ENCODE data around the gene LOXL1.

Gene LOXL1, protein sequence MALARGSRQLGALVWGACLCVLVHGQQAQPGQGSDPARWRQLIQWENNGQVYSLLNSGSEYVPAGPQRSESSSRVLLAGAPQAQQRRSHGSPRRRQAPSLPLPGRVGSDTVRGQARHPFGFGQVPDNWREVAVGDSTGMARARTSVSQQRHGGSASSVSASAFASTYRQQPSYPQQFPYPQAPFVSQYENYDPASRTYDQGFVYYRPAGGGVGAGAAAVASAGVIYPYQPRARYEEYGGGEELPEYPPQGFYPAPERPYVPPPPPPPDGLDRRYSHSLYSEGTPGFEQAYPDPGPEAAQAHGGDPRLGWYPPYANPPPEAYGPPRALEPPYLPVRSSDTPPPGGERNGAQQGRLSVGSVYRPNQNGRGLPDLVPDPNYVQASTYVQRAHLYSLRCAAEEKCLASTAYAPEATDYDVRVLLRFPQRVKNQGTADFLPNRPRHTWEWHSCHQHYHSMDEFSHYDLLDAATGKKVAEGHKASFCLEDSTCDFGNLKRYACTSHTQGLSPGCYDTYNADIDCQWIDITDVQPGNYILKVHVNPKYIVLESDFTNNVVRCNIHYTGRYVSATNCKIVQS

GRCh38 chr15:73926219-73927002 lies at the start of gene LOXL1:
TSS of gene LOXL1 (plus strand) at chr15:73926462. CDS start at chr15:73926784, 322 bp downstream.
- DNase-seq: no peak

- DNase-seq: no peak
Measured at GRCh38 chr15:73879426-73879825, 46.8 kb upstream of the LOXL1 start.

DNA sequence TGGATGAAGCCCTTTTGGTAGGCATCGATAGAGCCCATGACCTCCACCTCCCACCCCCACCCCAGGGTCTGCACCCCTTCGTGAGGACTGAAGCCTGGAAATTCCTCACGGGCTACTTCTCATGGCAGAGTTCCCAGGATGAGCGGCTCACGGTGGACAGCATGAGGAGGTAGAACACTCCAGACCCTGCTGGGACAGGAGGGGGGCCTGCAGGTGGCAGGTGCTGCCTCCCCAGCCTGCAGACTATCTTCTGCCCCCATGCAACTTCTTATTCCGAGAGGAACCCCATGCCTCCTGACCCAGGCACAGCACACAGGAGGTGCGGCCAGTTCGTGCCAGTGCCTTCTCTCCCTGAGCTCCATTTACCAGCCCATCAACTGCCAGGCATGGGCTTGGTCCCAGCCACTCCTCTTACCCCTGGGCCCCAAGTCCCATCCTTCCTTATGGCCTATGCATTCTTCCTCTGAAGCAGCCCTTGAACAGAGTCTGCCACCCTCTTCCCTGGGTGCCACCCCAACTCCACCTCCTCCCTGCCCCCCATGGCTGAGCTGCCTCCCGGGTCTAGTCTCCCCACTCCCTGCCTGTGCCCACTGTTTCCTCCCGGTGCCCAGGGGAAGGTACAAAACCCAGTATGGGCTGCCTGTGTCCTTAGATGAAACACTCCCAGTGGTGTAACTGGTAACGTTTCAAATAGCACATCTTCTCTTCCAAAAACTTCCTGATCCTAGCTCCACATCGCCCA lies 44.5 kb upstream of the LOXL1 start:
- no peak for DNase-seq

- no peak for DNase-seq
Measured at GRCh38 chr15:73882761-73883419, 43.4 kb upstream of the LOXL1 start.

GRCh38 chr15:73884159-73884558 lies 42.1 kb upstream of the LOXL1 start:
- no peak for DNase-seq

DNA sequence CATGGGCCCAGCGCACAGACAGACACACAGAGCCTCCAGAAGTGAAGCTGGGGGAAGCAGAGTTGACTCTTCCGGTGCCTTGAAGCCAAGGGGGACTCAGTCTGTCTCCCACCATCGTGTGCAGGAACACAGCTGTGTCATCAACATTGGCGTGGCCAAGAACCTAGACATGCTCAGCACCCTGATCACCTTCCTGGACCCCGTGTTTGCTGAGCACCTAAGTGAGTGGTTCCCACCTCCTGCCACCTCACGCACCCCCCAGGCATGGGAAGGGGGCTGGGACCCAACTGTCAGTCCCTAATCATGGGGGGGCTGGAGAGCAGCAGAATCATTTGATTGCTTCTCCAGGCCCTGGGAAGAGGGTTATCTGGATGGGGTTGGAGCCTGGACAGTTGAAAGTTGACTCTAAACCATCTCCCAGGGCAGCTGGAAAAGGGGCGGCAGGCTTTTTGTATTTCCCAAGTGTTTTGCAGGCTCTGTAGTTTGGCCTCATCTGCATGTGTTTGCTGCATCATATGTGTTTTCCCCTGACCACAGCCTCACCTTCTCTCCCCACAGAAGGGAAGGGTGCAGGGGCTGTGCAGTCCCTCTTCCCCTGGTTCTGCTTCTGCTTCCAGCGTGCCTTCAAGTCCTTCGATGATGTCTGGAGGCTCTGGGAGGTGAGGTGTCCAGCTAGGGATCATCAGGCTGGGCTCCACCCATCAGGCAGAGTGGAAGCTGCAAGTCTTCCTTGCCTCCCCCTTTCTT lies 40.1 kb upstream of the LOXL1 start:
- DNase-seq: no peak

DNA sequence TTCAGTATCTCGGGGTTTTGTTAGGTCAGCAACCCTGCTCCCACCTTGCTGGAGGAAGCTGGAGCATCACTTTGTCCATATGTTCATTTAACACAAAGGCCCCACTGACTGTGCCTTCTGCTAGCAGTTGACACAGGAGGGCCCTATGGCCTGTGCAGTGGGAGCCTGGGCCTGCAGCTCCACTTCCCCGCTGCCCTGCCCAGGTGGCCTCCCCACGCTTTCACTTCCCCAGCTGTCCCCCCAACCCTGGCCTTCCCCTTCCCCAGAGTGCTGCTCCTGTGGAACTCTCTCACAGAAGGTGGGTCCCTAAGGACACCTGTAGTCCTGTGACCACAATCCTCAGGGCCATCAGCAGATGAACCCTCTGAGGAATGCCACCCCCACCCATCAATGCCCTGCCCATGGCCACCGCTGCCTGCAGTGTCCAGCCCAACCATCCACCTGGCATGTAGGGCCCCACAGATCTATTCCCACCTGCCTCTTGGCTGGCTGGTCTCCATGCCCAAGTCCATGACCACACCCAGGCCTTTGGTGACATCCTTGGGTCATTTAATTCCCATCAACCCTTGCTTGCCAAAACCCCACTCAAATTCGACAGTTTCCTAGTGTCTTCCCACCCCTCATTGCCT lies 39.4 kb upstream of the LOXL1 start:
- DNase-seq: no peak

GRCh38 chr15:73887481-73887880 lies 38.8 kb upstream of the LOXL1 start:
- no peak for DNase-seq

DNA sequence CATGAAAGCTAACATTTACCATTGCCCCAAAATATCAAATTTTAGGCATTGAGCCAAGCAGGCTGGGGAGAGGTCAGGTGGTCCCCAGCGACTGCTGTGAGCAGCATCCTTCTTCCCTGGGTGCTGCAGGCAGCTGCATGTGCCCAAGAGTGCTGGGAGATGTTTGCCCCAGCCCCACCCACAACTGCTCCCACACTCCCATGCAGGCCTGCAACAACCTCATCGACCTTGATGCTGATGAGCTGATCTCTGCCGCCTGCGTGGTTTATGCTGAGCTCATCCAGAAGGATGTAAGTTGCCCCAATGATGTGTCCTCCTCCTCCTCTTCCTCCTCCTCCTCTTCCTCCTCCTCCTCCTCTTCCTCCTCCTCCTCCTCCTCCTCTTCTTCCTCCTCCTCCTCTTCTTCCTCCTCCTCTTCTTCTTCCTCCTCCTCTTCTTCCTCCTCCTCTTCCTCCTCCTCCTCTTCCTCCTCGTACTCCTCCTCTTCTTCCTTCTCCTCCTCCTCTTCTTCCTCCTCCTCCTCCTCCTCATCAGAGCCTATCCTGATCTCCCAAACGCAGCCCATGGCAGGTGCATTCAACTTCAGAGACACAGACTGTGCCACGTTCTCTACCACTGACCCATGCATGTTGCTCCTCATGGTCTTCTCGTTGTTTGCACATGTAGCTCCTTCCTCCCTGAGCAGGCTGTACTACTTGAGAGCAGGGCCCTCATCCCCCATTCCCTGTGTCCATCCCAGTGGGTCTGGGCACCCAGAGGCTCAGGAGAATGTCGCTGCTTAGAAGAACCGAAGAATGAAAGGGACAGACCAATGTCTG lies 37.8 kb upstream of the LOXL1 start:
- no peak for DNase-seq

DNA sequence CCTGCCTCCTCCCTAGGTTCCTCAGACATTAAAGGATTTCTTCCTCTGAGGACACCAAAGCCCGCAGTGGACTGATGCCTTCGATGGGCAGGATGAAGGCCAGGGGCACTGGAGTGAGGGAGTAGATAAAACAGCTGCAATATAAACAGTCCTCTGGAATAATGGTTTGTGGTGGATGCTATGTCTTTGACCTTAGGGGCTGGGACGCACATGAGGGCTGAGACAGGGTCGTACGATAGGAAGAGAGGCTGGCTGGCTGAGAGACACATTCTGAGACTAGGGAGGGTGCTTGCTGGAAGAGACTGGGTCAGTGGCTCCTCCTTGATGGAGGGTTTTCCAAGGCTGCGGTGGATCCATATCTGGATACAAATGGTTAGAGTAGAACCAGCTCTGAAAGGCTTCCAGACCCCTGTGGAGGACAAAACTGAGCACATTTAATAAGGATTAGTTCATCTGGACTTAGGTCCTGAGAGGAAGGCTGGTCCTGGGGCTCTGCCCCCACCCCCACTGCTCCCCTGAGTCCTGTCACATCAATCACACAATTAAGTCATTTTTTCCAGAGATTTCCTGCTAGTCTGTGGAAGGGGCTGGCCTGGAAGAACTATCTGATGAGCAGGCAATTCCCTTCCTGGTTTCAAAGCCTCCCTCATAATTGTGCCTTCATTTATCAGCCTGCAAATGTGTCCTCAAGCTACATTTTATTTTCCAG lies 37.1 kb upstream of the LOXL1 start:
- DNase-seq: no peak

DNA sequence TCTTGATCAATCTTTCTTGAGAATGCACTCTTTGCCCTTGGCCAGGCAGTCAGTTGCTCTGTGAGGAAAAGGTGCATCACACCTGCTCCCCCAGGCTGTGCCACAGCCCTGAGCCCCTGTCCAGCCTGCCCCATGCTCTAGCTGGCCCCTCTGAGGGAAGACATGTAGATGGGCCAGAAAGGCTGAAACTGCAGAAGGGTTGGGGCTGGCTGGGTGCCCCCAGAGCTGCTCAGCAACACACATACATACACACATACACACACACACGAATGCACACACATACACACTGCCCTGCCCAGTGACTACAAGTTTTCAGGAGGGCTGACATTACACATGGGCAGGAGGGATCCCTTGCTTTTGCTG lies 36.5 kb upstream of the LOXL1 start:
- no peak for DNase-seq

DNA sequence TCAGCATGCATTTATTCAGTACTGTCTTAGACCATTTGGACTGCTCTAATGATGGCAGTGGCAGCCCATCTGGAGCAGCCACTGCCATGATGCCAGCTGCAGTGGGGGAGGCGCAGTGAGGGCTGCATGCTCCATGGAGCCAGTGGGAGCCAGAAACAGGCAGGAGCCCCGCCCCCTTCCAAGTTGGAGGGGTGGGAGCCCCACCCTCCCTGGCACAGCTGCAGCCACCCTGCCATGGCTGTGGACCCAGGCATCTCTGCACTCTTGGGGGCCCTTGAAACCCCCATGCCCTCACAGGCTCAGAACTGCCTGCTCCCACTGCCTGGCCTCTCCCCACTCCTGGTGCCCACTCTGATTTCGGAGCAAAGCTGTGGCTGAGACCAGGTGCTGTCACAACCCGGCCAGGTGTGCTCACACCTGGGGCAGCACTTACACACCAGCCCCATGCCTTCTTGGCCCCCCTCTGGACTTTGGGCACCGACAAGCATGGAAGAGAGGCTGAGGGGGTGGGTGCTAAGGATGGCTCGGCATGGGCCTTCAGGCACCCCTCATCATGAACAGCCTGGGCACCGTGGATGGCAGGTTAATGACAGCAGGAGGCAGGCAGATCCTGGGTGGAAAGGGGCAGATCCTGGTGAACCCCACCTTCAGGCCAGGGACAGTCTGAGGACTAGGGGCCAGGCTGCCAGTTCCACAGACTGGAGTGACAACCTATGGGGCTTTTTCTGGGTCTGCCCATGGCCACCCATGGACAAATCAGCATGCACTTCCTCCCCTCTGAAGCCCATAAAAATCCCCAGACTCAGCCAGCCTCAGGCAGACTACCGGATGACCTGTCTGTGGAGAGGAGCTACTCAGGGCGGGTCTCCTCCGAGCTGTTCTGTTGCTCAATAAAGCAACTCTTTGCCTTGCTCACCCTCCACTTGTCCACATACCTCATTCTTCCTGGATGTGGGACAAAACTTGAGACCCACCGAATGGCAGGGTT lies 34.6 kb upstream of the LOXL1 start:
- no peak for DNase-seq

GRCh38 chr15:73892446-73893226 lies 33.6 kb upstream of the LOXL1 start:
- DNase-seq: no peak

- DNase-seq: no peak
Measured at GRCh38 chr15:73894133-73894814, 32.0 kb upstream of the LOXL1 start.

- DNase-seq: peak; percentile 41
Measured at GRCh38 chr15:73897441-73898261, 28.6 kb upstream of the LOXL1 start.
